GM21619 (cell line): ENCODE results near the gene ANKRD11.
"Not testable (repeated sequence)": the region's sequence is repeated elsewhere in the genome, so short reads cannot be mapped to it uniquely, and the experiment has no call there.

ENCODE experiments used
- ATAC-seq: cut with Tn5 transposase; IDR thresholded peaks from one replicate; pipeline ENCODE4 v1.9.1; 2021; ENCODE audit not compliant: unreplicated experiment

Gene ANKRD11

DNA sequence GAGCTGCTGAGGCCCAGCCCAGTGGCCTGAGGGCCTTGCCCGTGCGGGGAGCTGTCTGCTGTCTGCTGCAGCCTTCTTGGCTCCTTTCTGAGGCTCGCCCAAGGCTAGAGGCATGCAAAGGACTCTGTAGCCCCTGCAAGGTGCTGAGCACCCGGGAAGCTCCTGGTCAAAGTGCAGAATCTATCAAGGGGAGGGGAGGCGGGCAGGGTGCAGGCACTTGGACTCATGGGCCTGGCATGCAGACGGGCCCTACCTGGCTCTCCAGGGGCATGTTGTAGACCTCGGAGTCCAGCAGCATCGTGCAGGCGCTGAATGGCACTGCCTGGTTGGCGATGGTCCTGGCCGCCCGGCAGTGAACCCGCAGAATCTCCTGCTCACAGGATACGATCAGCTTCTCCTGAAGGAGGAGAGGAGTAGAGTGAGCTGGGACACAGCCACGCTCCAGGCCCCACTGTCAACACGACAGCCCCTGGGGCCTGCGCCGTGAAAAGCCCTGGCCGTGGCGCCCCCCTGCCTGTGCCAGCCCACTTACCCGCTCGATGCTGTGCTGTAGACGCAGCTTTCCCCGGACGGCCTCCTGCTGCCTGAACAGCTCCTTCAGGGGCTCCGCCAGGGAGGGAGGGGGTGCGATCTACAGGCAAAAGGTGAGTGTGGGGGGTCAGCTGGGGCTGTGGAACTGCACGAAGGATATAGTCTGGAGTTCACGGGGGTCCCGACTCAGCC is 215.6 kb downstream of the ANKRD11 start:
- ATAC-seq: no peak

DNA sequence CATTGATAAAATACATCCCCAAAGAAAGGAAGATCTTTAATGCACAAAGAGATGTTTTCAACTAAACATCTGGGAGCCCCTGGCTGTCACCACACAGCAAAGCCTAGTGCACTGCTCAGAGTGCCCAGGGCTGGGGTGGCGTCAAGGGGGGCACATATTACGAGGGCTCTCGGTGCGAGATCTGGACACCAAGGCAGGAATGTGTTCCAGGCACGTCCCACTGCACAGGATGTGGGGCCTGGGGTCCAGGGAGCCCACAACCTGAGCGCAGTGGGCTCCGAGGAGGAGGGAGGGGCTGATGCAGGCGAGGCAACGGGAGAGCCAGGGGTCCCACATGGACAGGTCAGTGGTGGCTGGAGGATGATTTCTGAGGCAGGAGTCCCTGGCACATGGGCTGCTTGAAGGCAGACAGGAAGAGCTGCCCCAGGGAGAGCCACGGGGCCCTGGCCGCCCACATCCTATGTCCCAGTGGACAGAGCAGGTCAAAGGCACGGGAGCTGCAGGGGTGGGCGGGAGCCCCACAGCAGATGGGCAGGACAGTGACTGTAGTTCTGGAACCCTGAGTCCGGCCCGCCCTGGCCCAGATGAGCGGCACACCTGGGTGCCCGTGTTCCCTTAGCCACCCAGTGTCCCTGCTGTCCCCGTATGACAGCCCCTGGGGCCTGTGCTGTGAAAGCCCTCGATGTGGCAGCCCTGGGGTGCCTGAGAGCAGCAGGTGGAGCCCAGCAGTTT is 216.5 kb downstream of the ANKRD11 start:
- ATAC-seq: no peak

DNA sequence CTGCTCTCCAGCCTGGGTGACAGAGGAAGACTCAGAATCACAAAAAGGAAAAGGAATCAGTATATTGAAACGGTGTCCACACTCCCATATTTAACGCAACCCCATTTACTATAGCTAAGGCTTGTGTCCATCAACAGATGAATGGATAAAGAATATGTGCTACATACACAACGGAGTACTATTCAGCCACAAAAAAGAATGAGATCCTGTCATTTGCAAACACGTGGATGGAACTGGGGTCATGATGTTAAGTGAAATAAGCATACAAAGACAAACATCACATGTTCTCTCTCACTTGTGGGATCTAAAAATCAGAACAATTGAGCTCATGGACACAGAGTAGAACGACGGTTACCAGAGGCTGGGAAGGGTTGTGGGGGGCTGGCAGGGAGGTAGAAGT is 217.7 kb downstream of the ANKRD11 start:
- ATAC-seq: no peak

DNA sequence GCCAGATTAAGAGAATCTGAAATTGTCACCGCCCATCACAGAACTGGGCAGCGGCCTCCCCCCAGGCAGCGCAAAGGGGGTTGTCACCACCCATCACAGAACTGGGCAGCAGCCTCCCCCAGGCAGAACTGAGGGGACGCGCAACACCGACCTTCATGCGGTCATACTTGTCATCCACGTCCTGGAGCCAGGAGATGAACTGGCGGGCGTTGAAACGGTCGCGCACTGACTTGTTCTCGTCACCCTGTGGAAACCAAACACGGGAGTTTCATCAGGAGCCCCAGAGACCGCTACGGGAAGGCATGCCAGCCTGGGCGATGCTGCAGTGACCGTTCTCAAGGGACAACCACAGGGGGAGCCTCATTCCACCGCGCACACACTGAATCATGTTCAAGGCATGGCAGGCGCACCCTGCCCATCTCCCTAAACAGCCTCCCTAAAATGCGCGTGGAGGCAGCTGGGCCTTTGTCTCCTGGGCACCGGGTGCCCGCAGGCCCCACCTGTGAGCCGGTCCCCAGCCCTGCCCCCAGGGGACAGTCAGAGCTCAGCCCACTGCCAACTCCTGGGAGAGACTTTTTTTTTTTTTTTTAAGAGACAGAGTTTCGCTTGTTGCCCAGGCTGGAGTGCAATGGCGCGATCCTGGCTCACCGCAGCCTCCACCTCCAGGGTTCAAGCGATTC is 219.6 kb downstream of the ANKRD11 start:
- ATAC-seq: no peak

DNA sequence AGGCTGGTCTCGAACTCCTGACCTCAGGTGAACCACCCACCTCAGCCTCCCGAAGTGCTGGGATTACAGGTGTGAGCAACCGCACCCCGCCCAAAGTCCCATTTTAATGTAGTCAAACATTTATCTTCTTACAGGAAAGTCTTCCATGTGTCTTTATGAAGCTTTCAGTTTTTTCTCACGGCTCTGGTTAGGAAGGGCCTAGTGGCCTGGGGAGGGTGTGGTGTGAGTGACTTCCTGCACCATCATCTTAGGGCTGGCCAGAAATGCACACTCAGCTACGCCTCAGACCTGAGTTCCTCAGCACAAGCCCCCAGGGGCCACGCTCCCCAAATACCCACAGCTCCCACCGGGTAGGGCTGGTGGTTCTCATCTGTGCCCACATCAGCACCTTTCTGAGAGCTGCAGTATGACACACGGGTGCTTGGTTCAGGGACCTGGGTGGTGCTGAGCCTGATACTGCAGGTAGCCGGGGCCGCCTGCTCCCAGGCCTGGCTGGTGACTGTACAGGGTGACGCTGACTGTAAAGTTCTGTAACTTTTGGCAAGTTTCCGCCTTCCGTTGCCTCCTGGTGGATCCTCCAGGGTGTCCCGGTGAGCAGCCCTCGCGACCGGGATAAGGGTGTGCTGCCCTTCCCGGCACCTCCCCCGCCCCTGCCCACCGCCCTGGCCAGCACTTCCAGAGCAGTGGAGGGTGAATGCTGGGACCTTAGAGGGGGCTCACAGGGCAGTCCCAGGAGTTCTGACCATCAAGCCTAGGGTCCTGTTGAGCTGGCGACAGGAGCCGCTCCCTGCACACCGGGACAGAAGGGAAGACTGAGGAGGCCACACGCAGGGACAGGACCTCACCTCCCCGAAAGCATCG is 220.3 kb downstream of the ANKRD11 start:
- ATAC-seq: no peak

DNA sequence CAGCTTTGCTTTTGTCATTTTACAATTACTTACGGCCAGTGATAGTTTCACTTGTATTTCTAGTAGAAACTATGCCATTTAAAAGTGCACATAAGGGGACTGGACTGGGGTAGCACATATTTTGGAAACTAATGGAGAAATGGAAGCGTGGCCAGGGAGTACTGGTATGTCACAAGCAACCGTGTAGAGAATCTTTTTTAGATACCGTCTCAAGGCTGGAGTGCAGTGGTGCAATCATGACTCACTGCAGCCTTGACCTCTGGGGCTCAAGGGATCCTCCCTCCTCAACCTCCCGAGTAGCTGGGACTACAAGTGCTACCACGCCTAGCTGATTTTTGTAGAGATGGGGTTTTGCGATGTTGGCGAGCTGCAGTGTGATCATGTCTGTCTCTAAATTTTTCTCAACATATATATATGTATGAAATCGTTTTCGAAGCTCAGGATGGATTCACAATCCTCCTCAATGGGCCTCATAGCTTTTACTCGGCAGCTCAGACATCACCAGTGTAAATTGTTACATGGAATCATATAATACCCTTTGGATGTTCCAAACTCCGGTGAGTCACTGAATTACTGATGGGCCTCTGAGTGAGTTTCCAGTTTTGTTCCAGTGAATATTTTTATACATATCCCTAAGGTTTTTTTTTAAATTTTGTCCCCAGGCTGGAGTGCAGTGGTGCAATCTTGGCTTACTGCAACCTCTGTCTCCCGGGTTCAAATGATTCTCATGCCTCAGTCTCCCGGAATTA is 221.2 kb downstream of the ANKRD11 start:
- ATAC-seq: no peak

DNA sequence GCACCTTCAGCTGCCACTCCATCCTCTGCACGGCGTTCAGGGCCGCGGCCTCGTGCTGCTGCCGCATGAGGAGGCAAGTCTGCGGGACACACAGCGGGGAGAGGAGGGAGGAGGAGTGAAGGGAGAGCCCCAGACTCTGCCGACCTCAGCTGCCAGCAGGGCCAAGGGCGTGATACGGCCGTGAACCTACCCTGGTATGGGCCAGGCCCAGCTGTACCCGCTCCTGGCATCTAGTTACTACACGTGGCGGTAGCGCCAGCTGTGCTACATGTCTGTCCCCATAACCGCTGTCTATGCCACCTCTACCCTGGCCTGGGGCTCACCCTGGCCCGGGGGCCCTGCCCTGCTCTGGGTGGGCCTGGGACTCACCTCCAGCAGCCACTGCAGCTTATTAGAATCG is 221.8 kb downstream of the ANKRD11 start:
- no peak for ATAC-seq

DNA sequence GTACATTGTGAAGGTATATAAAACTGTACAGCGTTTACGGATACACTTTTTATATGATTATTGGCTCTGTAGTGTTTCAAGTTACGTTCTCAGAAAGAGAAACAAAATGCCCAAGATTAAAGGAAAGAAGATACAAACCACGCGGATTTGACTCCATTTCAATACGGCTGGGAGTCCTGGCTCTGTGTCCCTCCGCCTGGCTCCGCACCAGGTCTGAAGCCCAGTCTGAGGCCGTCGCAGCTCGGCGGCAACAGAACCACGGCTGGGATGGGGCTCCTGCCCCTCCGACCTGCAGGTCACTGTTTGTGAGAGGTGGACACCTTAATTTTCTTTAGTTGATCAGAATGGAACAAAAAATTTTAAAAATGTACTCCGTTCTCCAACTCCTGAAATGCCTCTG is 222.6 kb downstream of the ANKRD11 start:
- not testable (repeated sequence) for ATAC-seq

DNA sequence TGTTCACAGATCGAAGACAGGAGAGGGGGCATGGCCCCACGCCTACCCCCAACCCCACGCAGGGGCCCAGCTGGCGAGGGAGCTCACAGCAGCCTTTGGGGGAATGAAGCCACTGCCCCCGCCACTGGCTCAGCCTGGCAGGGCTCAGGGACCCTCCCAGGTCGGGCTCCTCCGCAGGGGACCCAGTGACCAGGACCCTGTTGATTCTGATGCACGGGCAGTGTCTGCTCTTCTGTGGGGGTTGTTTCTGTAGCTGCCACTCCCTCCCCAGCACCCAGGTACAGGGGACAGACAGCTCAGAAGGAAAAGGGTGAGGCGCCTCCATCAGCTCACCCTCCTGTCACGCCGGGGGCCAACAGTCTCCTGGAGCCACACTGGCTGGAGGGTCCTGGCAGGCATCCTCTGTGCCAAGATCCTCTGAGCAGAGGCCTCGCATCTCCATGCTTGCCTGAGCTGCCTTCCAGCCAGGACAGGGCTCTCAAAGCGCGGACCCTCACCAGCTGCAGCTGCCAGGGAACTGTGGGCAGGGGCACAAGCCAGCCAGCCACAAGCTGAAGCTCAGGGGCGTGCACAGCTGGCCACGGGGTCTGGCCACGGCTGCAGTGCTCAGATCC is 223.7 kb downstream of the ANKRD11 start:
- ATAC-seq: no peak

DNA sequence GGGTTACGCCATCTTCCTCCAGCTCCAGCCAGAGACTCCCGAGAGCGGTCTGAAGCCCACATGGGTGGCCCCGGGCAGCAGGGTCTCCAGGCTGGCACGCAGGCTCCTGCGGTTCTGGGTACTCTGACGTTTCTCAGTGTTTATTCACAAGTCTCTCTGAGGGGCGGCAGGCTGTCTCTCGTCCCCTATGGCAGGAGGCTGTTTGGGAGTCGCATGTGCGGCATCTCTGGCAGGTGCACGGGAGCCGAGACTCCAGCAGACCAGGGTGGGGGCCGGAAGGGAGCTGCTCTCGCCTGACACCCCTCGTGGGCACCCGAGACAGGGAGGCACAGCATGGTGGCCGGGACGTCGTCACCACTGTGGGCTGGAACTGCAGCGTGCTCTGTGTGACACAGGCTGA is 224.7 kb downstream of the ANKRD11 start:
- no peak for ATAC-seq

DNA sequence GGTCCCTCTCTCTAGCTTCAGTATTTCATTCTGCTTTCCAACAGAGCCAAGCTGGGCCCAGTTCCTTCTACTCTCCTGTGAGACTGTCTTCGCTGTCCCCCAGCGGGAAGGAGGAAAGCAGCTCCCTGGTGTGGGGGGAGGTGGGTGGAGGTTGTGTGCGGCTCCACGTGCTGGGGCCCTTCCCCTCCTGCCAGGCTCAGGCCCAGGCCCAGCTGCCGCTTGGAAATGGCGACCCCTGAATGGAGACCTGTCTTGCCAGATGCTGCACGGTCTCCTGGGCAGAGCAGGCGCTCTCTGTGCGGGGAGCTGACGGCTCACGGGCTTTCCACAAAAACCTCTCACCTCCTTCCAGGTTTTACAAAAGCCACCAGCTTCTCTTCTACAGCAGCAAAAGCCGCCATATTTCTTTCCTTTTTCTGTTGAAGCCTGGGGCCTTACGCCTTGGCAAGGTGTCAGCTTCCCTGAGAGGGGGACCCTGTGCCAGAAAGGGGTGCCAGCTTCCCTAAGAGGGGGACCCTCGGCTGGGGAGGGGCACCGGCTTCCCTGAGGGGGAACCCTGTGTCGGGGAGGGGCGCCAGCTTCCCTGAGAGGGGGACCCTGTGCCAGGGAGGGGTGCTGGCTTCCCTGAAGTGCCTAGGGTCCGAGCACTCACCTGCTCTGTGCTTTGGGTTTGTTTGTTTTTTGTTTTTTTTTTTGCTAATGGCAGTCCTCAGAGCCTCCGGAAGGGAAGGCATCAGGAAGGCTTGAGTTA is 225.4 kb downstream of the ANKRD11 start:
- ATAC-seq: no peak

DNA sequence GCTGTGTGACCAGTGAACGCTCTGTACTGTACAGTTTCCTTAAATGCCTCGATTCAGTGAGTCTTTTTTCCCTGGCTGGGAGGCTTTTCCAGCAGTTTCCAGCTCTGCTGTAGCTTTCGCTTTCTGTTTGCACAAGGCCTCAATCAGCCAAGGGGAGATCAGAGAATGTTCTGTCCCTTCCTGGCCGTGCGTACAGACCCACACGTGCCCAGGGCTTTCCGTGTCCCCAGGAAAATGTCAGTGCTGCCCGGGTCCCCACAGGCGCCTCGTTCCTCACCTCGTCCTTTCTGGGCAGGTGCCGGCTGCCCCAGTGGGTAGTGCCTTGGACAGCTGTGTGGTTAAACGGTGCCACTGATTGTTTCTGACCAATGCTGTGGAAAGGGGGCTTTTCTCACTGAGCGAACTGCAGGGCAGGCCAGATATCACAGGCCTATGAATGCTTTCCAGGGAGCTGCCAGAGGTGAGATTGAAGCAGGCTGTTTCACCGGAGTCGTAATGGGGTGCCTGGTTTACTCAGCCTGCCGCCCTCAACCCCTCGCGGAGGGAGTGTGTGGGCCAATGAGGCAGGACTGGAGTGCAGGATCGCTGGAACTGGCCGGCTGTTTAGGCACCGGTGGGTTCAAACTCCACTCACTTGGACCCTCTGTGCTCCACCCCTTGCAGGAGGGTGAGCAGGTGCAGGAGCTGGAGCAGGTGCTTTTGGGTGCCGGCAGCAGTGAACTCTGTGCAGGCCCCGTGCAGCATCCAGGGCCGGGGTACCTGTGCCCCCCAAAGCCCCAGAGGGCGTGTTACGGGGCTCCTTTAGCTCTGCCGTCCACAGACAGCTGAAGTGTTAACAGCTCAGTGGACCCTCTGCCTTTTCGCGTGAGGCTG is 228.4 kb downstream of the ANKRD11 start:
- ATAC-seq: no peak

DNA sequence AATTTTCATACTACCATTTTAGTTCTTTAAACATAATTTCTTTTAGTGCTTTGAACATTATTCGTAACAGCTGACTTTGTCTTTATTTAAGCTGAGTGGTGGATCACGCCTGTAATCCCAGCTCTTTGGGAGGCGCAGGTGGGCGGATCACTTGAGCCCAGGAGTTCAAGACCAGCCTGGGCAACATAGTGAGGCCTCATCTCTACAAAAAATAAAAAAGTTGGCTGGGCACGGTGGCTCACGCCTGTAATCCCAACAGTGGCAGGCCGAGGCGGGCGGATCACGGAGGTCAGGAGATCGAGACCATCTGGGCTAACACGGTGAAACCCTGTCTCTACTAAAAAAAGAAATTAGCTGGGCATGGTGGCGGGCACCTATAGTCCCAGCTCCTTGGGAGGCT is 230.5 kb downstream of the ANKRD11 start:
- ATAC-seq: not testable (repeated sequence)

DNA sequence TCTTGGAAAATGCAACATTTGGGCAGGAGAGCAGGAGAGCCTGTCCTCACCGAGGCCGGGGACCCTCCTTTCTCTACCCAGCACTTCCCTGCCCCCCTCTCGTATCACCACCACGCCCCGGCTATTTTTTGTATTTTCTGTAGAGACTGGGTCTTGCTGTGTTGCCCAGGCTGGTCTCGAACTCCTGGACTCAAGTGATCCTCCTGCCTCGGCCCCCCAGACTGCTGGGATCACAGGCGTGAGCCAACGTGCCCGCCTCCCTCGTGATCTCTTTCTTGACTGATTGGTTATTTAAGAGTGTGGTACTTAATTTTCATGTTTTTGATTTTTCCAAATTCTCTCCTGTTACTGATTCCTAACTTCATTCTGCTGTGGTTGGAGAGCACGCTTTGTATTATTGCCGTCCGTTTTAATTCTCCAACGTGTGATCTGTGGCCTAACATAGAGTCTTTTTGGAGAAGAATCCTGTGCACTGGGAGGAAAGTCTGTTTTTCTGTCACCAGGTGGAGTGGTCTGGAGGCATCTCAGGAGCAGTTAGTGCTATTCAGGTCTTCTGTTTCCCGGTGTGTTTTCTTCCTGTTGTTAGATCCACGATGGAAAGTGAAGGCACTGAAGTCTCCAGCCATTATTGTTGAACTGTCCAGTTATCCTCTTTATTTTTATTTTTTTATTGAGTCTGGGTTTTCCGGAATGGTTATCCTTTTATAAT is 232.4 kb downstream of the ANKRD11 start:
- no peak for ATAC-seq

DNA sequence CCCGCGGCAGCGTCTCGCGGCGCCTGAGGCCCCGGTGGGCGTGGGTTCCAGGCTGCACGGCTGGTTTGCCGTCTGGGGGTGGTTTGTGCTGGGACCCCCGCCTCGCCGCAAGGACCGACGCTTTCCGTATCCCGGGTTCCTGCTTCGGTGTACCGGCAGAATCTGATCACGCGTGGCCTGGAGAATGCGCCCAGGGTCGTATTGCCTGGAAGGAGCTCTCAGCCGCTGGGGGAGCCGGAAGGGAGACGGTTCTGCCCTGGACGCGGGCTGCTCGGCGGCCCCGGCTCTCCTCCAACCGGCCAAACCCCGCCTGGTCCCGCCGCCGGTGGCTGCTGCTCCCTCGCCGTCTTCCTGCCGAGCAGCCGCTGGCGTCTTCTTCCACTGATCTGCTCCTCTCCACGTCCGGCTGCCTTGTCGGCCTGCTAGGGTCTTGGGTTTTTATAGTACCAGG is 233.1 kb downstream of the ANKRD11 start:
- ATAC-seq: no peak

DNA sequence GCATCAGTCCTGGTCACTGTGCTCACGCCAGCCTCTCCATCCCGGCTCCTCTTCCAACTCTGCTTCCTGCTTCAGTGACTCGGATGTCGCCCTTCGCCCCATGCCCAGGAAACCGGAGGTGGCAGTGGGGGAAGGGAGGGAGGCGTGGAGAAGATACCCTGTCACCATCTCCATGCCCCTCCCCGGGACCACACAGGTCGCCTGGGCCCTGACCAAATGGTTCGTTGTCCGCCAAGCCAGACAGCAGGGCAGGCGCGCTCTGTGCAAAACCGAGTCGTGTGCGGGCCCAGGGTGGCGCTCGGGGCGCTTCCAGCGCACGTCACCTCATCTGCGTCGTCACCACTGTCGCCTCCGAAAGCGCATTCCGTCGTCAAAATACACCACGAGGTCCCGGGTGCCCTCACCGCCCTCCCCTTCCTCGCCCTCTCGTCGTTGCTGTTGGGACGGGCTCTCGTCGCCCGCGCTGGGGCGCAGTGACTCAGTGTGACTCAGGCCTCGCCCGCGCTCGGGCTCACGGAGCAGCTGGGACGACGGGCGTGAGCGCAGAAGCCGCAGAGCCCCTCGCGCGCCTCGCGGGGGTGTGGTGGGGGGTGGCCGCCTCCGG is 233.6 kb downstream of the ANKRD11 start:
- no peak for ATAC-seq
